GM18868 (cell line): ENCODE measurements around the gene MXD3.
"Not testable (repeated sequence)": the region's sequence is repeated elsewhere in the genome, so short reads cannot be mapped to it uniquely, and the experiment has no call there.

Experiments used
- ATAC-seq: cut with Tn5 transposase; IDR thresholded peaks from one replicate; pipeline ENCODE4 v1.9.1; 2021; ENCODE audit warnings: mild to moderate bottlenecking, moderate library complexity; ENCODE audit not compliant: unreplicated experiment

MXD3 gene, protein sequence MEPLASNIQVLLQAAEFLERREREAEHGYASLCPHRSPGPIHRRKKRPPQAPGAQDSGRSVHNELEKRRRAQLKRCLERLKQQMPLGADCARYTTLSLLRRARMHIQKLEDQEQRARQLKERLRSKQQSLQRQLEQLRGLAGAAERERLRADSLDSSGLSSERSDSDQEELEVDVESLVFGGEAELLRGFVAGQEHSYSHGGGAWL

GRCh38 chr5:177311723-177312648, at the start of gene MXD3:
TSS of gene MXD3 (minus strand) at chr5:177311898. CDS start at chr5:177311830, 68 bp downstream.
- ATAC-seq, result peak; percentile 79

- not testable (repeated sequence) for ATAC-seq
Measured at GRCh38 chr5:177360740-177361139, 49.0 kb upstream of the MXD3 start.

- ATAC-seq, result no peak
Measured at GRCh38 chr5:177359860-177360259, 48.2 kb upstream of the MXD3 start.

- ATAC-seq, result no peak
Measured at GRCh38 chr5:177359451-177359851, 47.8 kb upstream of the MXD3 start.

DNA sequence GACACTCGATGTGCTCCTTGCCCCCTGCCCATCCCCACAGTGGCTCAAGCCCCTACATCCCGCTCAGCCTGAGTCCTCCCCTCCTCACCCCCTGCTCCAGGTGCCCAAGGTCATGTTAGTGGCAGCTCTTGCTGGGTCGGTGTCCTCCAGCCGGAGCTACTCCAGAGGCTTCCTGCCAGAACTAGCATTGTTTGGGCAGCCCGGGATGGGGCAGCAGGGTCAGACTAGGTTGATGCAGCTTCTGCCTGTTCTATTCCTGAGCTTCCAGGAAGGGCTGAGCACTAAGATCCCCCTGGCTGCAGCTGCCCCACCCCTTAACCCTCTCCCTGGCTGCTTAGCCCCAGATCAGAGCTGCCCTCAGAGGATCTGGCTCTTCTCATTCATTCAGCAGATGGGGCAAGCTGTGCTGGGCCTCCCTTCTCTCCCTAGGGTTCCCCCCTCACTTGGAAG, 46.7 kb upstream of the MXD3 start:
- no peak for ATAC-seq

DNA sequence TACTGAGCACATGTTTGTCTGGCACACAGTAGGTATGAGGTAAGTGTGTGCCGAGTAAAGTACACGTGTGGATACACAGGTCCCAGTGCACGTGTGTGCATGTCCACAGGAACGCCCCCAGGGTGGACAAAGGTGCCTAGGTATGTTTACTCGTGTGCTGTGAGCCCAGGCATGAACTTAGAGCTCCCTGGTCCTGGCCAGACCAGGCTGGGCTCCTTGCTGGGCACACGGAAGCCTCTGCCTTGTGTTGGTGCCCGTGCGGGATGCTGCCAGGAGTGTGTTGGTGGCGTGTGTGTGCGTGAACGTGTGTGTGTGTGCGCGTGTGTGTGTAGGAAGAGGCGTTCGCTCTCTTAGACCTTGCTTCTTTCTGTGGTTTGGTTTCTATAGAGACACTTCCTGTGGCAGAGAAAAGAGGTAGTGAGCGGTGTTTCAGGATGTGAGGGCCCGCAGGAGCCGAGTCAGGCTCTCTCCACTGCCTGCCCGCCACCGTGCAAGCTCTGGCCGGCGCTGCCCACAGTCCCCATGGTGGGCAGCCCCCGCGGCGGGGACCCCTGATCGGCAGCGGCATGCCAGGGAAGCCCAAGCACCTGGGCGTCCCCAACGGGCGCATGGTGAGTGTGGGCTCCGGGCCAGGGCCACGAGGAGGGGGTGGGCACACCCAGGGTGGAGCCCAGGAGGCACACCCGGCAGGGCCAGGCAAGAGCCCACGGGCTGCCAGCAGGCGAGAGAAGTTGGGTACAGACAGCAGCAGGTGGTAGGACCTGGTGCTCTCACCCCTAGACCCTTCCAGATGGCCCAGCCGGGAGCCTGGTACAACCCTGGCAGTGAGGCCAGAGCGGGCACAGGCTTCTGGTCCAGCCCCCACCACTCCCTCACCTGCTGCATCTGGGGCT, 46.0 kb upstream of the MXD3 start, which contains the start of gene RGS14:
Gene RGS14, plus strand, starts transcription at position 466 of the 893 bp plus-strand sequence. Its CDS starts 101 bp downstream, at position 567.
- ATAC-seq, result peak; percentile 85

DNA sequence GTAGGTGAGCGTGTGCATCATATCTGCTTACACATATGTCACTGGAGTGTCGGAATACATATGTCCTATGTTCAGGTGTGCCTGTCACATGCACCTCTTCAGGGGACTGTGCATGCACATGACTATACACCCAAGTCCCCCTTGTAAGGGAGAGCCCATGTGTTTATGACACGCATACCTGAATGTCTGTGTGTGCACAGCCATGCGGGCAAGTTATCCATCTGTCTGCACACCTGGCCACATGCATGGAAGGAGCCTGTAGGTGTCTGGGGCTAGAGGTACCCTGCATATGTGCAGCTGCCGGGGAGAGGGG, 45.4 kb upstream of the MXD3 start:
- no peak for ATAC-seq

DNA sequence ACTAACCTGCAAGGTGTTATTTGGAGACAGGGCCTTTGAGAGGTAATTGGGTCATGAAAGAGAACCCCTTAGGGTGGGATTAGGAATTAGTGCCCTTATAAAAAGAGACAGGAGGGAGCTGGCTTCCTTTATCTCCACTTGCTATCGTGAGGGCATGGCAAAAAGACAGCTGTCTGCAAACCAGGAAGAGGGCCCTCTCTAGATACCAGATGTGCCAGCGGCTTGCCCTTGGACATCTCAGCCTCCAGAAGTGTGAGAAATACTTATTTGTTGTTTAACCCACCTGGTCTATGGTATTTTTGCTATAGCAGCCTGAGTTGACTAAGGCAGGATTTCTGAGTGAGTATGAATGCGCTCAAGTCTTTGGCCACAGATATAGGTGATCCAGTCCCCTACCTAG, 45.0 kb upstream of the MXD3 start:
- no peak for ATAC-seq

DNA sequence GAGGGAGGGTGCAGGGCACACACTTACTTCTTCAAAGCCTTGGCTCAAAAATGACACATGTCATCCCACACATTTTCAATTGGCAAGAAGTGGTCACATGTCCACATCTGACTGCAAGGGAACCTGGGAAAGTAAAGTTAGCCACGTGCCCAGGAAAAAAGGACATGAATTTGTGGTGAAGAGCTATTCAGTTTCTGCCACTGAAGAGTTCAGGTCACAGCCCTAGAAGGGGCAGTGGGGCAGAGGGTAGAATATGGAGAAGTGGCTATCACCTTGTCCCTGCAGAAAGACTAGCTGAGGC, 44.1 kb upstream of the MXD3 start:
- ATAC-seq, result no peak

DNA sequence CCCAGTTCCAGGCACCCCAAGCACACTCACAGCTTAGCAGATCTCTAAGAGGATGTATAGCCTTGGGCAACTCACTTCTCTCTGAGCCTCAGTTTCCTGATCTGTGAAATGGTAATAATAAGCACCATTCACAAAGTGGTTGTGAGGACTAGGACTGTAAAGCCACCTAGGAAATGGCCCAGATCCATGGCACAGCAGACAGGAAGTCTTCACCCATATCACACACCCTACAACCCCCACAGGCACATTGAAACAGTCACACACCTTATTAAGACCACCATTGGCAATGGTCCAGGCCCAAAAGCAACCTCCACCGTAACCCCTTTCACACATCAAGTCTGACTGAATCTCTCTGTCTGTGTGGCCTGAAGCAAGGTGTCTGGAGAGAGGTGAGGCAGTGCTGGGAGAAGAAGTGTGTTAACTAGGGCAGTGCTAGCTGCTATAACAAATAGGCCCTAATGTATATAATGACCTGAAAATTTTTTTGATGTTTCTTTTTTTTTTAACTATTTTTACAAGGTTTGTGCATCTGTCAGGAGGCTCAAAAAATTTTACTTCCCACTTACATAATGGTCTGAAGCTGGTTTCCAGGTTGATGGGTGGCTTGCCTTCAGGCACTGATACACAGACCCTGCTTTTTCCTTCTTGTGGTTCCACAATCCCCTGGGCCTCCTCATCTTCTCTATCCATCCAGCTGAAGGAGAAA, 43.6 kb upstream of the MXD3 start:
- ATAC-seq, result no peak

DNA sequence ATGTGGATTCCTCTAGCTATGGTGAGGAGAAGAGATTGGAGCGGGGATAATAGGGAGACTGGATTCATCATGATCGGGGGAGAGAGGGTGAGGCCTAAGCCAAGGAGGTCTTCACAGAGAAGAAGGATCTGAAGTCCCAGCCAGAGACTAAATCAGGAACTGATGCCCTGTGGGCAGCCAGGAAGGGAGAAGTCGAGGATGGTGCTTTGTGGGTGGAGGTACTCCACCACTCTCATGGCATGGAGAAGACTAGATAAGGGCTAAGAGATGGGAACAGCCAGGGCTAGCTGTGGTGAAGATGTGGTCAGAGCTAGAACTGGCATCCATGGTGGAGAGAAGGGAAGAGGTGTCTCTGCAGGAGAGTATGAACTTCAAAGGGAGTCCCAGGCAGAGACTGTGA, 43.0 kb upstream of the MXD3 start:
- no peak for ATAC-seq

- no peak for ATAC-seq
Measured at GRCh38 chr5:177354256-177354655, 42.6 kb upstream of the MXD3 start.

DNA sequence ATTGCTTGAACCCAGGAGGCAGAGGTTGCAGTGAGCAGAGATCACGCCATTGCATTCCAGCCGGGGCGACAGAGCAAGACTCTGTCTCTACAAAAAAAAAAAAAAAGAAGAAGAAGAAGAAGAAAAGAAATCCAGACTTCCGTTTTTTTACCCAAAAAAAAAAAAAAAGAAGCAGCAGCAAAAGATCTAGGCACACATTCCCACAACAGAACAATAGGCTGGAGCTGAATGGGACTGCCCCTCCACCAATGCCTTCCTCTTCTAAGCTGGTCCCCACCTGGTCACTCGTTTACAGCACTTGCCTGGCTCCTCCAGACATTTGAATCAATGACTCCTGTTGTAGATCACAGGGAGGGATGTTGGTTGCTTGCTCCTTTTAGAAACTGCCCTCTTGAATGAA, 41.4 kb upstream of the MXD3 start:
- ATAC-seq, result no peak

DNA sequence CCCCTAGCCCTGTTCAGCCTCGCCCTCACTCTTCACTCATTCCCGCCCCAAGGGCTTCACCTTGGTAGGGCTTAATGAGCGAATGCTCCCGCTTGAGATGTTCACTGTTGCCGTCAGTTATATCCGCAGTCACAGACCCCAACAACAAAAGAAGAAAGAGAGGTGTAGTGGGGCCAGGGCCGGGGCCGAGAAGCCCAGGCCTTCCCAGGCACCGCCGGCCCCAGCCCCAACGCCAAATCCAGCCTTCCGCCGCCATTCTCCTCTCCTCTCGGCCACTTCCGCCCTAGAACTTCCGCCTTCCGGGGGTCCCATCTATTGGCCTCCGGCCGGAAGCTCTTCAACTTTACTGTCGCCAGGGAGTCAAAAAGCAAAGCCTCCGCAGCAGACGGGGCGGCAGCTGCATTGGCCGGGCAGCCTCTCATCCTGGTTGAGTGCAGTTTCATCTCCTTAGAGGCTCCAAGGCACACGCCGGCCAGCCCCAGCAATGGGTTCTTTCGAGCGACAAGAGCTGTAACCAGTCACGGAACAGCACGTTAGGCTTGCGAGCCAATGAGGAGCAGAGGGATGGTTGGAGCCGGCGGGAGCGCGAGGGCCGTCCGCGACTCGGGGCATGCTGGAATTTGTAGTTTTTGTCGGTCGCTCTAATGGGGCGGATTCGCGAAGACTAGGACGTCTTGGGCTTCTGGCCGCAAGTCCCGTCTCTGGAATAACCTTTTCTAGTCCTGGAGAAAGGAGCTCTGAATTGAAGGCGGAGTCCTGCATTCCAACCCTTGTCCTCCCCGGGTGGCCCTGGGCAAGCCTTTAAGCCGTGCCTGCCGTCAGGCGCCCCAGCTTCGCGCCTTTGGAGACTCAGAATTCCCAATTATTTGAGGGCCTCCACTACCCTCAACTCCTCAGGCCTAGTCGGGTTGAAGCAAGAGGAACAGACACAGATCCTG, 40.0 kb upstream of the MXD3 start, which contains the start of gene LMAN2:
Gene LMAN2, minus strand, starts transcription at position 277 of the 938 bp plus-strand sequence. Its CDS starts 21 bp downstream, at position 256.
- ATAC-seq, result peak; percentile 95

DNA sequence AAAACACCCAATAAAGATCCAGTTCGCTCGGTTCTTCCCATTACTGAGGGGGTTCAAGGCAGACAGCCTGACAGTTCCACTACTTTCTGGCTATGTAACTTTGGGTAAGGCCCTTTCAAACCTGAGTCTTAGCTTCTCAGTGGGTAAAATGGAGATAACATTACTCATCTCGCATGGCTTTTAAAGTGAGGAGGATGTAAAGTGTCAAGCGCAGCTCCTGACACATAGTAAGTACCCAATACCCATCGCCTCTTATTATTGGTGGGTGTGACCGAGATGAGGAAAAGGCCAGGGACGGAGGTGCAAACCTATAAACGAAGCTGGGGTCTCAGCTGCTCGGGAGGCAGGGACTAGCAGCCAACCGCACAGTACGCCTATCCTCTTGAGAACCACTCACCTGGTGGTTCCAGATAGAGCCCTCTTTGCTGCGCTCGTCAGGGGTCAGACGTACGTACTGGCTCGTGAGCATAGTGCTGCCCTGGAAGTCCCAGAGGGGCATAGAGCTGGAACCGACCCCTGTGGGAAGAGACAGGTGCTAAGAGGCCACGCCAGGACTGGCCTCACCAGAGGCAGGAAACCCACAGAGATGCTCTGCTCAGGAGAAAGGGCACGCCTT, 39.2 kb upstream of the MXD3 start:
- no peak for ATAC-seq

DNA sequence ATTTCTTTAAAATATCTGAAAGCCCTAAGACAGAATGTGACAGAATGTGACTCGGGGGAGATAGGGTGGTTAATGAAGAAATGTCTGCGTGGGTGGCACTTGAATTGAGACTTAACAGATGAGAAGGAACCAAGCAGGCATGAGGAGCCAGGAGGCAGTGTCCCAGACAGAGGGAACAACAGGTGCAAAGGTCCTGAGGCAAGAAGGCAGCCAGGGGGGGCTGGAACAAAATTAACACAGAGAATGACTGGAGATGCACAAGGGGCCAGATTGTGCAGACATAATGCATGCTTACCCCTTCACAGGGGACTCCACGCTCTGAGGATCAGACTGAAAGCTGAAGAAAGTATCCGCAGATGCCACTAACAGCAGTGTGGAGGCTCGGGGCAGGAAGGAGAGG, 38.1 kb upstream of the MXD3 start:
- no peak for ATAC-seq

GRCh38 chr5:177349362-177349647, 37.6 kb upstream of the MXD3 start:
- ATAC-seq, result no peak

DNA sequence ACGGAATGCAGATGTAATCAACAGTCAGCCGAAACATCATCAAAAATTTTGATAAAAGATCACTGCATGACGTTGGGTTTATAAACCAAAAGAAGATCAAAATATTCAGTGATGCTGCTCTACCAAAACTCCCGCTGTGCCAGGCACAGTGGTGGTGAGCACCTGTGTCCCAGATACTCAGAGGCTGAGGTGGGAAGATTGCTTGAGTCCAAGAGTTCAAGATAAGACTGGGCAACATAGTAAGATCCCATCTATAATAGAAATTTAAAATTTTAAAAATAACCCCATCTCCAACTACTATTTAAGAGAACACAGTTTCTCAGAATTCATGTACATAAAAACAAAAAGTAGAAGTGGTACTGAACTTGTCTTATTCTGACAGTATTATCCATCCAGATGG, 36.0 kb upstream of the MXD3 start:
- ATAC-seq, result no peak

DNA sequence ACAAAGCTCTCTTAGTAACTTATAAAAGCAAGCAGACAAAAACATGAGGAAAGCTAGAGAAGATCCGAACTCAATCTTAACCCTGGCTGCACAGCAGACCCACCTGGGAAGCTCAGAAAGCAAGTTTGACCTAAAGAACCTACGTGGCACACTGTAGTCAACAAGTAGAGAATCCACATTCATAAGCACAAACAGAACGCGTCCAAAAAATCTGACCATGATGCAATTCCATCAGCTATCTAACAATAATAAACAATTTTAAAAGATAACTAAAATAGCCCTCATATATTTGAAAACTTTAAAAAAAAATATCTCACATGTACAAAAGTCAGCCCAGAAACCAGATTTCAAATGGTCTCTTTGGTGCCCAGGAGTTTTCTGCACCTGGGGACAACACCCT, 35.1 kb upstream of the MXD3 start:
- no peak for ATAC-seq
